HepG2 (cell line): ENCODE data around the gene EIF4EBP3. TPM values are rescaled to one million over a fixed set of nuclear protein-coding genes. Genes with fewer than 3 reads are reported as not detected.

Experiments
- ATF1 ChIP-seq: IDR thresholded peaks from 2 replicates; pipeline ENCODE4 v1.6.1; 2016; ENCODE audit warnings: mild to moderate bottlenecking, control low read depth
- CCAR2 ChIP-seq: fragments of 200-400 bp; formaldehyde crosslinking; optimal IDR thresholded peaks from 2 replicates; pipeline ENCODE3; 2018; ENCODE audit warnings: low read depth, mild to moderate bottlenecking, low read length, moderate library complexity
- HCFC1 ChIP-seq: fragments of 150-350 bp; IDR thresholded peaks from 2 replicates; pipeline ENCODE4 v1.6.1; 2014; ENCODE audit warnings: low read depth, low read length
- KAT8 ChIP-seq: IDR thresholded peaks from 2 replicates; pipeline ENCODE4 v1.6.1; 2016; ENCODE audit warnings: missing genetic modification reagents, missing compliant biosample characterization
- MAF1 ChIP-seq: sonication (generic); formaldehyde crosslinking; IDR thresholded peaks from 2 replicates; pipeline ENCODE4 v1.5.0; 2020; ENCODE audit warnings: missing genetic modification reagents, borderline replicate concordance
- MED1 ChIP-seq: sonication (generic); formaldehyde crosslinking; IDR thresholded peaks from 2 replicates; pipeline ENCODE4 v1.4.0; 2020; ENCODE audit warnings: missing genetic modification reagents
- PHF21A ChIP-seq: sonication (generic); formaldehyde crosslinking; IDR thresholded peaks from 2 replicates; pipeline ENCODE4 v1.5.0; 2020; ENCODE audit warnings: mild to moderate bottlenecking, missing genetic modification reagents
- RARG ChIP-seq: sonication (generic); formaldehyde crosslinking; IDR thresholded peaks from 2 replicates; pipeline ENCODE4 v1.4.0; 2020; ENCODE audit warnings: low read depth, mild to moderate bottlenecking, missing genetic modification reagents
- SATB2 ChIP-seq: sonication (generic); formaldehyde crosslinking; IDR thresholded peaks from 2 replicates; pipeline ENCODE4 v1.5.0; 2020; ENCODE audit warnings: missing genetic modification reagents
- TSC22D2 ChIP-seq: sonication (generic); formaldehyde crosslinking; IDR thresholded peaks from 2 replicates; pipeline ENCODE4 v1.5.1; 2020; ENCODE audit warnings: missing genetic modification reagents, mild to moderate bottlenecking, borderline replicate concordance
- U2AF2 ChIP-seq: fragments of 200-400 bp; formaldehyde crosslinking; IDR thresholded peaks from 2 replicates; pipeline ENCODE4 v1.6.1; 2017; ENCODE audit warnings: low read depth, mild to moderate bottlenecking, low read length
- ZFP36 ChIP-seq: fragments of 150-350 bp; IDR thresholded peaks from 2 replicates; pipeline ENCODE4 v1.6.1; 2018; ENCODE audit warnings: borderline replicate concordance, low read length, low read depth; ENCODE audit not compliant: partially characterized antibody
- ZNF234 ChIP-seq: sonication (generic); formaldehyde crosslinking; conservative IDR thresholded peaks from 2 replicates; pipeline ENCODE4 v1.5.1; 2020; ENCODE audit warnings: mild to moderate bottlenecking, missing genetic modification reagents
- ZNF790 ChIP-seq: sonication (generic); formaldehyde crosslinking; IDR thresholded peaks from 2 replicates; pipeline ENCODE4 v1.8.0; 2022; ENCODE audit warnings: missing genetic modification reagents, mild to moderate bottlenecking, borderline replicate concordance
- ZNF879 ChIP-seq: sonication (generic); formaldehyde crosslinking; IDR thresholded peaks from 2 replicates; pipeline ENCODE4 v1.8.1; 2023; ENCODE audit warnings: missing genetic modification reagents
- polyA plus RNA-seq, 8 experiments: library from polyadenylated mRNA; depleted of rRNA in 3 of 8; stranded (reverse) in 7 of 8; unstranded in 1 of 8; fragments of >200 nt; fragmentation: Illumina TruSeq in 4 of 8; extraction: Trizol in 4 of 8; gene quantifications; 2 replicates each; pipeline versions ENCODE4 v1.2.1 to v1.2.3, GENCODE V29; 2011 to 2016; ENCODE audit warnings: low read depth in 4 of 8, missing spikeins in 1 of 8, mixed read lengths in 1 of 8; ENCODE audit not compliant: insufficient read depth in 1 of 8
- total RNA-seq, 5 experiments: library from RNA; depleted of rRNA; stranded (reverse); fragments of >200 nt; fragmentation: Illumina TruSeq; extraction: Trizol; gene quantifications; 2 replicates each; pipeline ENCODE4 v1.2.3, GENCODE V29; 2016; ENCODE audit warnings: low read depth in 1 of 5
- TF ChIP-seq, protein P1 (sequence below): IDR thresholded peaks from 2 replicates; pipeline ENCODE4 v1.6.1; 2016; ENCODE audit warnings: missing biosample characterization, missing genetic modification reagents, low read depth
- TF ChIP-seq, protein P2 (sequence below): sonication (generic); formaldehyde crosslinking; IDR thresholded peaks from 2 replicates; pipeline ENCODE4 v1.5.0; 2020; ENCODE audit warnings: mild to moderate bottlenecking, missing genetic modification reagents, borderline replicate concordance
- TF ChIP-seq, protein P3 (sequence below): sonication (generic); formaldehyde crosslinking; IDR thresholded peaks from 2 replicates; pipeline ENCODE4 v1.4.0; 2020; ENCODE audit warnings: mild to moderate bottlenecking, missing genetic modification reagents
- TF ChIP-seq, protein P4 (sequence below): sonication (generic); formaldehyde crosslinking; IDR thresholded peaks from 2 replicates; pipeline ENCODE4 v1.4.0; 2020; ENCODE audit warnings: mild to moderate bottlenecking, missing genetic modification reagents

Gene EIF4EBP3
- total and polyA plus RNA-seq, 2 of the 13 experiments (the other 11 are each of a cell fraction or from before 2014, with no cell fraction given) = 0.61 to 1.7 TPM

DNA sequence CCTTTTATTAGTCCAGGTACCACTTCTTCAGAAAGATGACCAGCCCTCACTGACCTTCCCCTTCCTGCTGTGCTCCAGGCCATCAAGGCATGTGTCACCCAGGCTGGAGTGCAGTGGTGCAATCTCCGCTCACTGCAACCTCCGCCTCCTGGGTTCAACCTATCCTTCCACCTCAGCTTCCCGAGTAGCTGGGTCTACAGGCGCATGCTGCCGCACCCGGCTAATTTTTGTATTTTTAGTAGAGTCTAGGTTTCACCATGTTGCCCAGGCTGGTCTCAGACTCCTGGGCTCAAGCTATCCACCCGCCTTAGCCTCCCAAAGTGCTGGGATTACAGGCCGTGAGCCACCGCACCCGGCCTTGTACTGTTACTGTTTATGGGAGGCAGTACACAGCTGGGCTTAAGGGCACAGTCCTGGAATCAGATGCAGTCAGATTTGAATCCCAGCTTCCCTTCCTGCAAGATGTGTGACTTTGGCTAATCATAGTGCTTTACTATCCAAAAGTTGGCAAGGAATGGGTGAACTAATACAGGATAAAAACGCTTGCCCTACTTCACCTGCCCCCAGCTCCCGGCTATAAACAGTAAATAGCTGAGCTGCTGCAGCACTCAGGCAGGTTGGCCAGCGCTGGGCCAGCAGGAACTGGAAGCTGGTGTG lies 483 bp upstream of the EIF4EBP3 start (continued):
- TF ChIP-seq, protein P1, sequence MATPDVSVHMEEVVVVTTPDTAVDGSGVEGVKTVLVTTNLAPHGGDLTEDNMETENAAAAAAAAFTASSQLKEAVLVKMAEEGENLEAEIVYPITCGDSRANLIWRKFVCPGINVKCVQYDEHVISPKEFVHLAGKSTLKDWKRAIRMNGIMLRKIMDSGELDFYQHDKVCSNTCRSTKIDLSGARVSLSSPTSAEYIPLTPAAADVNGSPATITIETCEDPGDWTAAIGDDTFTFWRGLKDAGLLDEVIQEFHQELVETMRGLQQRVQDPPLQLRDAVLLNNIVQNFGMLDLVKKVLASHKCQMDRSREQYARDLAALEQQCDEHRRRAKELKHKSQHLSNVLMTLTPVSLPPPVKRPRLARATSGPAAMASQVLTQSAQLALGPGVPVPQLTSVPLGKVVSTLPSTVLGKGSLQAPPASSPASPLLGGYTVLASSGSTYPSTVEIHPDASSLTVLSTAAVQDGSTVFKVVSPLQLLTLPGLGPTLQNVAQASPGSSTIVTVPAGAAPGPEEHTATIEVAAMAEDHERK (CRISPR knock-in tag) = no peak
- peak; percentile 57 for TF ChIP-seq KAT8 (CRISPR knock-in tag)
- TF ChIP-seq, protein P2, sequence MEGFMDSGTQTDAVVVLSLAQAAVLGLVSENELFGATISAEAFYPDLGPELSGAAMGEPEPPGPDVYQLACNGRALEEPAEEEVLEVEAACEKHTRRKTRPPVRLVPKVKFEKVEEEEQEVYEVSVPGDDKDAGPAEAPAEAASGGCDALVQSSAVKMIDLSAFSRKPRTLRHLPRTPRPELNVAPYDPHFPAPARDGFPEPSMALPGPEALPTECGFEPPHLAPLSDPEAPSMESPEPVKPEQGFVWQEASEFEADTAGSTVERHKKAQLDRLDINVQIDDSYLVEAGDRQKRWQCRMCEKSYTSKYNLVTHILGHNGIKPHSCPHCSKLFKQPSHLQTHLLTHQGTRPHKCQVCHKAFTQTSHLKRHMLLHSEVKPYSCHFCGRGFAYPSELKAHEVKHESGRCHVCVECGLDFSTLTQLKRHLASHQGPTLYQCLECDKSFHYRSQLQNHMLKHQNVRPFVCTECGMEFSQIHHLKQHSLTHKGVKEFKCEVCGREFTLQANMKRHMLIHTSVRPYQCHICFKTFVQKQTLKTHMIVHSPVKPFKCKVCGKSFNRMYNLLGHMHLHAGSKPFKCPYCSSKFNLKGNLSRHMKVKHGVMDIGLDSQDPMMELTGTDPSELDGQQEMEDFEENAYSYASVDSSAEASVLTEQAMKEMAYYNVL (CRISPR knock-in tag) = 0 out of 2 replicates have a peak, but pooled peaks have one; percentile 5
- TF ChIP-seq ZNF790 (CRISPR knock-in tag) = no peak
- no peak for TF ChIP-seq TSC22D2 (CRISPR knock-in tag)
- peak; percentile 79 for TF ChIP-seq PHF21A (CRISPR knock-in tag)
- no peak for TF ChIP-seq ZNF879 (CRISPR knock-in tag)
- TF ChIP-seq, protein P3, sequence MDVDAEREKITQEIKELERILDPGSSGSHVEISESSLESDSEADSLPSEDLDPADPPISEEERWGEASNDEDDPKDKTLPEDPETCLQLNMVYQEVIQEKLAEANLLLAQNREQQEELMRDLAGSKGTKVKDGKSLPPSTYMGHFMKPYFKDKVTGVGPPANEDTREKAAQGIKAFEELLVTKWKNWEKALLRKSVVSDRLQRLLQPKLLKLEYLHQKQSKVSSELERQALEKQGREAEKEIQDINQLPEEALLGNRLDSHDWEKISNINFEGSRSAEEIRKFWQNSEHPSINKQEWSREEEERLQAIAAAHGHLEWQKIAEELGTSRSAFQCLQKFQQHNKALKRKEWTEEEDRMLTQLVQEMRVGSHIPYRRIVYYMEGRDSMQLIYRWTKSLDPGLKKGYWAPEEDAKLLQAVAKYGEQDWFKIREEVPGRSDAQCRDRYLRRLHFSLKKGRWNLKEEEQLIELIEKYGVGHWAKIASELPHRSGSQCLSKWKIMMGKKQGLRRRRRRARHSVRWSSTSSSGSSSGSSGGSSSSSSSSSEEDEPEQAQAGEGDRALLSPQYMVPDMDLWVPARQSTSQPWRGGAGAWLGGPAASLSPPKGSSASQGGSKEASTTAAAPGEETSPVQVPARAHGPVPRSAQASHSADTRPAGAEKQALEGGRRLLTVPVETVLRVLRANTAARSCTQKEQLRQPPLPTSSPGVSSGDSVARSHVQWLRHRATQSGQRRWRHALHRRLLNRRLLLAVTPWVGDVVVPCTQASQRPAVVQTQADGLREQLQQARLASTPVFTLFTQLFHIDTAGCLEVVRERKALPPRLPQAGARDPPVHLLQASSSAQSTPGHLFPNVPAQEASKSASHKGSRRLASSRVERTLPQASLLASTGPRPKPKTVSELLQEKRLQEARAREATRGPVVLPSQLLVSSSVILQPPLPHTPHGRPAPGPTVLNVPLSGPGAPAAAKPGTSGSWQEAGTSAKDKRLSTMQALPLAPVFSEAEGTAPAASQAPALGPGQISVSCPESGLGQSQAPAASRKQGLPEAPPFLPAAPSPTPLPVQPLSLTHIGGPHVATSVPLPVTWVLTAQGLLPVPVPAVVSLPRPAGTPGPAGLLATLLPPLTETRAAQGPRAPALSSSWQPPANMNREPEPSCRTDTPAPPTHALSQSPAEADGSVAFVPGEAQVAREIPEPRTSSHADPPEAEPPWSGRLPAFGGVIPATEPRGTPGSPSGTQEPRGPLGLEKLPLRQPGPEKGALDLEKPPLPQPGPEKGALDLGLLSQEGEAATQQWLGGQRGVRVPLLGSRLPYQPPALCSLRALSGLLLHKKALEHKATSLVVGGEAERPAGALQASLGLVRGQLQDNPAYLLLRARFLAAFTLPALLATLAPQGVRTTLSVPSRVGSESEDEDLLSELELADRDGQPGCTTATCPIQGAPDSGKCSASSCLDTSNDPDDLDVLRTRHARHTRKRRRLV = no peak; the same call in 1 of the 2 replicates
- no peak for TF ChIP-seq U2AF2
- TF ChIP-seq ATF1 = no peak
- TF ChIP-seq CCAR2 = no peak
- TF ChIP-seq RARG (CRISPR knock-in tag) = no peak
- no peak for TF ChIP-seq ZFP36
- TF ChIP-seq MED1 (CRISPR knock-in tag) = no peak
- no peak for TF ChIP-seq SATB2 (CRISPR knock-in tag)
- no peak for TF ChIP-seq HCFC1
- TF ChIP-seq, protein P4, sequence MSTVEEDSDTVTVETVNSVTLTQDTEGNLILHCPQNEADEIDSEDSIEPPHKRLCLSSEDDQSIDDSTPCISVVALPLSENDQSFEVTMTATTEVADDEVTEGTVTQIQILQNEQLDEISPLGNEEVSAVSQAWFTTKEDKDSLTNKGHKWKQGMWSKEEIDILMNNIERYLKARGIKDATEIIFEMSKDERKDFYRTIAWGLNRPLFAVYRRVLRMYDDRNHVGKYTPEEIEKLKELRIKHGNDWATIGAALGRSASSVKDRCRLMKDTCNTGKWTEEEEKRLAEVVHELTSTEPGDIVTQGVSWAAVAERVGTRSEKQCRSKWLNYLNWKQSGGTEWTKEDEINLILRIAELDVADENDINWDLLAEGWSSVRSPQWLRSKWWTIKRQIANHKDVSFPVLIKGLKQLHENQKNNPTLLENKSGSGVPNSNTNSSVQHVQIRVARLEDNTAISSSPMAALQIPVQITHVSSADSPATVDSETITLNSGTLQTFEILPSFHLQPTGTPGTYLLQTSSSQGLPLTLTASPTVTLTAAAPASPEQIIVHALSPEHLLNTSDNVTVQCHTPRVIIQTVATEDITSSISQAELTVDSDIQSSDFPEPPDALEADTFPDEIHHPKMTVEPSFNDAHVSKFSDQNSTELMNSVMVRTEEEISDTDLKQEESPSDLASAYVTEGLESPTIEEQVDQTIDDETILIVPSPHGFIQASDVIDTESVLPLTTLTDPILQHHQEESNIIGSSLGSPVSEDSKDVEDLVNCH (CRISPR knock-in tag) = no peak
- TF ChIP-seq MAF1 (CRISPR knock-in tag) = no peak
- TF ChIP-seq ZNF234 (CRISPR knock-in tag) = 0 out of 2 replicates have a peak, but pooled peaks have one; percentile 24
